HG02885 (cell line): Measurements from ENCODE around the gene ST3GAL4.

Experiments used
- ATAC-seq: cut with Tn5 transposase; IDR thresholded peaks from one replicate; pipeline ENCODE4 v1.9.1; 2021; ENCODE audit warnings: mild to moderate bottlenecking; ENCODE audit not compliant: unreplicated experiment, poor library complexity

The ST3GAL4 gene

DNA sequence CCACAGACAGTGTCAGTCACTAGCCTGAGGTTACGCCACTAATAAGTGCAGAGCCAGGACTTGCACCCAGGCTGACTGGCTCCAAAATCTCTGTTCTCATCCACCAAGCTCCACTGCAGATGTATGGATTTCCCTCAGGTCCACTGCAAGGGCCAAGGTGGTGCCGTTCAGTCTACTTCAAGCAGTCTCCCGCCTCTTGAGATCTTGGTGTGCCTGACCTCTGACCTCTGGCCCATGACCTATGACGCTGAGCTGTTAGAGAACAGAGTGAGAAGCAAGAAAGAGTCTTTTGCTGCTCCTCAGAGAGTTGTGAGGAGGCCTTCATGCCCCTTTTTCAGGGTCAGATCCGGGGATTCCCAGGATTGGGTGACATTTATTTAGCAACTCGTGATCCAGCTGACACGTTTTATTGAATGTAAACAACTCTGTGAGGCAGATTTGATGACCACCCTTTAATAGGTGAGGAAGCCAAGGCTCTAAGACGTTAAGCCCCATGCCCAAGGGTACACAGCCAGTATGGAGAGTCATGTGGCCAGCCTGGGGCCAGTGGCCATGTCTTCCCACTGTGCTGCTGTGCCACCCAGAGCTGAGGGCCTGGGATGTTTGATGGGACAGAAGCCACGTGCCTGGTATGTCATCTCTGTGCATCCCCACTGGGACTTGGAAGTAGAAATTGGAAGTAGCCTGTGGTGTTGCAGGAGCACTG lies 26.4 kb upstream of the ST3GAL4 start:
- ATAC-seq = no peak

DNA sequence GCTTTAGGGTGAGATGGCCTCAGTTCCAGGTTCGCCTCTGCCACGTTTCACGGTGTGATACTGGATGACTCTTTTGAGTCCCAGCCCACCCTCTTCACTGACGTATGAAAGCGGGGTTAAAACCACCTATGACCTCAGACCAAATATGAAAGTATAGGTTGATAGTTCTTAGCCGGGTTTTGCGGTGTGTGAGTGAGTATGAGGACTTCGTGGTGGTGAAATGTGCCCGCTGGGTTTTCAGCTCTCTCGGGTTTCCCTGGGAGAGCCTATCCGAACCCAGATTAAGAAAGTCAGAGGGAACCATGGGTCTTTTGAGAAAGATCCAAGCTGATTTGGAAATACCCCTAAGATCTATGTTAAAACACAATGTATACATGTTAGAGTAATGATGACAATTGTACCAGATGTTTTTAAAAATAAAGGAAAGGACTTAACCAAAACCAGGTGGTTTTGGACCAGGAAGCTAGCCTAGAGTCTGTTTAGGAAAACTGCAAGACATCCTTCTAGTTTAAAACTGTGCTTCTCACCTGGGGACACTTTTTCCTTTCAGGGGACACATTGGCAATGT lies 25.8 kb upstream of the ST3GAL4 start:
- peak; percentile 66 for ATAC-seq

DNA sequence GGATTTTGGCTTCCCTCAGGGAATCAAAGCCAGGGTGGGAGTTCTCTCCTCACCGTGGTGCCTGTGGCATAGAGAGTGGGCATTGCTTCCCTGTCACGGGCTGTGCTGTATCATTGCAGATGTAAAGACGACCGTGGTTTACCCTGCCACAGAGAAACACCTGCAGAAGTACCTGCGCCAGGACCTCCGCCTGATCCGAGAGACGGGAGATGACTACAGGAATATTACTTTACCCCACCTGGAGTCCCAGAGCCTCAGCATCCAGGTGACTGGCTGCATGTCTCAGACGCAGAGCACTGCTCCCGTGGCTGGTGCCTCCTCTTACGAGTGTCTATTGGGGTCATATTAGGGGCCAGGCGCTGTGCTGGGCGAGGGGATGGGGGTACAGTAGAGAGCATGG lies 24.2 kb upstream of the ST3GAL4 start:
- no peak for ATAC-seq

DNA sequence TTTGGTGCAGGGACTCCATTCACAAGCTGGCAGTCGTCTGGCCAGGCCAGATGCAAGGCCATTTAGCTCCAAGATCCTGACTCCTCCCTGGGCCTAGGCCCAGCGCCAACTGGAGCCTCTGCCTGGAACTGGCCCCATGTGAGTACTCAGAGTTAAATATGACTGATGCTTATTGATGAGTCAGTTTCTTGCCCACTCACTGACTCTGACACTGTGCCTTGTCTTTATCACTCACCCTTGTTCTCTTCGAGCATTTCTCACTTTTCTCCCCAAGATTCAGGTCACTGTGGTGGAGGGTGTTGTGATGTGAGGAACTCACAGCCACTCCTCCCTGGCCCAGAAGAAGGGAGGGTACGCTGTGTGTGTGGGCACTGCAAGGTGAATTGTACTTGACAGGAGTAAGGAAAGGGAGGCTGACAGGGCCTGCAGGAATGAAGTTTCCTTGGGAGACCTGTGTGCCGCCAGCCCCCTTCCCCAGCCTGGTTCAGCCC lies 23.2 kb upstream of the ST3GAL4 start:
- ATAC-seq = no peak

DNA sequence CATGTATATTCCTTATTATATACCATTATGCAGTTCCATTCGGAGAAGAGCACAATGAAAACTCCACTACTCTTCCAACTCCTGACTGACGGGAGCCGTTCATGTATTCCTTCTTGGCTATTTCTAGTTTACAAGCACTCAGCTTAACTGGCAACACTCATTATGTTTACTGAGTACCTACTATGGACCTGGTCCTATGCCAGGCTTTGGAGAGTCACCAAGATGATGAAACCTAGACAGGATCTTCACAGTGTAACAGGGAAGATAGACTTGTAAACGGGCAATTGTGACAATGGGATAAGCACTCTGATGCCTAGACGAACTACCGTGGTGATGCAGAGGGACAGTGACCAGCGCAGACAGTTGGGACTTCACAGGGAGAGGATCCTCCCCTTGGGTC lies 22.3 kb upstream of the ST3GAL4 start:
- ATAC-seq = no peak

DNA sequence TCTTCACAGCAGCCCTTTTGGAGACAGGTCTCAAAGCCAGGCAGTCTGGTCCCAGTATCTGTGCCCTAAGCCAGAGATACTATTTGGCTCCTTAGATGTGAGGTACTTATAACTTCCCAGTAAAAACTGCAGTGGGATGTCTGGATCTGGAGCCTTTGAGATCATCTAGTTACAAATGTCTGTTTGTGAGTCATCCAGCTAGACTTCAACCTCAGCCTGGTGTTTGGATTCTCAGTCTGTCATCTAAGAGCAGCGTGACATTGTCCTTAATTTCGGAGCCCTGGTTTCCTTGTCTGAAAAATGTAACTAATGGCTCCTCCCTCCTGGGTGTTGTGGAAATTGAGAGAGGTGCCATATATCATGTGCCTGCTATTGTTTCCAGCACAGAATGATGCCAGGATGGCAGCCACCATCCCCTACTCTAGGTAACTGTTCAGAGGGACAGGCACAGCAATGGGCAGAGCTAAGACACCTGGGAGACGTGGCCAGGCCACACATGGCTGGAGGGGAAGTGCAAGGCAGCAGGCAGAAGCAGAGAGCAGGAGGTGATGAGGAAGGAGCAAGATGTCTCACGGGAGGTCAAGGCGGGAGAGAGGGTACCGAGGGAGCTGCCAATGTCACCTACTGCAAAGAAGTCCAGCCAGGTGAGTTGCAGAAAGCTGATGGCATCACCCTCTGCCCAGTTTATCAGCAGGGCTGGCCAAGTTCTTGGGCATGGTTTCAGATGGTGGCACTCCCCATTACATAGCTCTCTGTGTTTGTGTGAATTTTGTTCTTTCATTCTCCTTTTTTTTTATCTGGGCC lies 20.6 kb upstream of the ST3GAL4 start:
- ATAC-seq = no peak

DNA sequence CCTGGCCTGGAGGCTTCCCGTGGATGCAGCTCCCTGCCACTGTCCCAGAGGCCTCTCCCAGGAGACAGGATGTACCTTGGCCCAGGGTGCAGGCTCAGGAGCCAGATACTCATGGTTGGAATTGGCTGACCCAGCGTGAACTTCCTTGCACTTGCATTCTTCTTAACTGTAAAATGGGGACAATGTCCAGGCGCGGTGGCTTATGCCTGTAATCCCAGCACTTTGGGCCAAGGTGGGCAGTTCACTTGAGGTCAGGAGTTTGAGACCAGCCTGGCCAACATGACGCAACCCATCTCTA lies 20.1 kb upstream of the ST3GAL4 start:
- no peak for ATAC-seq

DNA sequence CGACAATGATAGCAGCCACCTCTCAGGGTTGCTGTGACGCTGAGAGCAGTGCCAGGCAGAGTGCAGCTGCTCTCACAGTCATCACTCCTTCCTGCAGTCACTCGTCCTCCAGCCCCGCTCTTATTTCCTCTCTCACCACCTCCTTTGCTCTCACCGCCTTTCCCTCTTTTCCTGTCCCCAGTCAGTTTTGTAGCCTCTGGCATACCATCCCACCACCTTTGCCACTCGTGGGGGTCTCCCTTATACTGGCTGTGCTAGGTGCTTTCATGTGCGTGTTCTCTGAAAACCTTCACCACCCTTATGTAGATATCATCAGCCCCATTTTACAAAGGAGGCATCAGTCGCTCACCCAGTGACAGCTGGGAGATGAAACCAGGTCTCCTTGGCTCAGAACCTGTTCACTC lies 19.3 kb upstream of the ST3GAL4 start:
- no peak for ATAC-seq

DNA sequence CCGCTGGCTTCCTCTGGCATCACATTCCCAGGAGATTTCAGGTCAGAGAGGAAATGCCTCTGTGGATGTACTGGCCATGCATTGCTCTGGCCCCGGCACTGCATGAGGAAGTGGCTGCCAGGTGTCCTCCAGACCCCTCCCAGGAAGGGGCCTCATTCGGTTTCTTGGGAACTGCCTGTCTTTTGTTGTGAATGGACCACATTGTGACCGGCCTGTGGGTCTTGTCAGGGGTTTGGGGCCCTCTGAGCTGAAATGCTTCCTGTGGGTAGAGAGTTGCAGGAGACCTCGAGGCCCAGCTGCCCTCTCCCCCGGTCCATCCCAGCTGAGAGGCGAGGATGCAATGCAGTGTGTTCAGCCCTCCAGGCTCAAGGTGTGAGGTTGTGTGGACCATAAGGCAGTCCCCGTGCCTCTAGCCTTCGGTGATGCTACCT lies 18.8 kb upstream of the ST3GAL4 start:
- ATAC-seq = no peak

DNA sequence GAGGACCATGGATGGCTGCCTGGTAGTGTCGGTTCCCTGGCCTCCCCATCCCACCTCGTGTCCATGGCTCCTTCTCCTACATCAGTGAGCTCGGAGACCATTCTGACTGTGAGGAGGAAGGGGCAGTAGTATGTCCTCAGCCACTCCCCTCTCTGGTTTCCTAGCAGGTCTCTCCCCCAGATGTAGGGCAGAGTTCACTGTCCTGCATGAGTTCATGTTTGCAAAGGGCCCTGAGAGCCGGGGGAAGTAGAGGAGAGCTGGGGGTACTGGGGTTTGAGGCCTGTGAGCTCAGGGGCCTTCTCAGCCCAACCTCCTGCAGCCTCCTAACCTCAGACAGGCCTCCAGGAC lies 18.4 kb upstream of the ST3GAL4 start:
- ATAC-seq = no peak

DNA sequence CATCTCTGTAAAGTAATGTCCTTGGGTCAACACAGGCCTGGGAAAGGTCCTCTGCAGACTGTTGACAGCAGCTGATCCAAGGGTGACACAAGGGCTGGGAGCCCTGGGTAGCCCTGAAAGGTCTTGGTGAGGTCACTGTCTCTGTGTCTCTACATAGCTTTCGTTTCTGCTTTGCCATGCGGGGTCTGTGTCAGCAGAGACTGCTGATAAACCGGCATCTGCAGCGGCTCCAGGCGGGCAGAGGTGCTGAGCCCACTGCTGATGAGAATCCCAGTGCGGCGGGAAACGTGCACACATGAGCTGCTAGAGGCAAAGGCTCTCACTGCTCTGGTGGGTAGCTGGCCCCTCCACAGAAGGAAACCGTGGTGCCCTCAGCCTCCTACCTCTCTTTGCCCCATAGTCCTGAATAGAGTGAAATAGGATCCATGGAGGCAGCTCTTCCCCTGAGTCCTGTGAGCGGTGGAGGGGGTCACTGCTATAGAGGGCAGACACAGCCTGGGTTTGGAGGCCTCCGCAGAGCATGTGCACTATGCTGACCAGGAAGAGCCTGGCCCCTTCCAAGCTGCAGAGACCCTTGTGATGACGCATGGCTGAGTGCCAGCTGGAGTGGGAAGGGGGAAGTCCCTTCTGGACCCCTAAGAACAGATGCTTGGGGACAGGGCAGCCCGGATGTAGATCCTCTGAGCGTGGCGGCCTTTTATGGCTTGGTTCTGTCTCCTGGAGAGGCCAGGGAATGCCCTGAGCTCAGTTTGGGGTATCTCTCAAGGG lies 17.8 kb upstream of the ST3GAL4 start:
- ATAC-seq = no peak

DNA sequence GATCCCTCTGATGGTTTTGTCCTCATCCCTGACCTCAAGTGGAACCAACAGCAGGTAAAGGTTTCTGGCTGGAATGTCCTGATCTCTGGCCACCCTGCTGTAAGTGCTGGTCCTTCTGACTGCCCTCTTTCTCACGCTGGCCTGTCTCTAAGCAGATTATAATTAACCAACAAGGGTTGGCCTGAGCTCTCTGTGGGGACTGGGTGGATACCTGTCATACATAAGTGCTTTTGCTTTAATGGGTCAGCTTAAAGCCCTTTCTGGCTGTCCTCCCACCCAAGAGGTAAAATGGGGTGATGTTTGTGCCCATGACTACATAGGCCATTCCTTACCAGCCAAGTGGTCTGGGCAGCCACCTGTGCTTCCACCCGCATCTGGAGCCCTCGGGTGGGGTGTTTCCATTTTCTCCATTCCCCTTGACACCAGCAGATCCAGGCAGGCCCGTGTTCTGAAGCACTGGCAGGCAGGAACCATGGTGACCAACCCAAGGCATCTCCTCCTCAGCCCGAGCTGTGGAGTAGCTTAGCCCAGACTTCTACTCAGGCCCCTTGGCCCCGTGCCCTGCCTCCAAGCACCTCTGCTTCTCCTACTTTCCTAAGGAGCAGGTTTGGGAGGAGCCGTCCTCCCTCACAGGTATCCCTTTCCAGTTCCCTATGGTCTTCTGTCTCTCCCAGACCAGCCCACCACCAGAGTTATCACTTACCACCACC lies 17.0 kb upstream of the ST3GAL4 start:
- no peak for ATAC-seq

DNA sequence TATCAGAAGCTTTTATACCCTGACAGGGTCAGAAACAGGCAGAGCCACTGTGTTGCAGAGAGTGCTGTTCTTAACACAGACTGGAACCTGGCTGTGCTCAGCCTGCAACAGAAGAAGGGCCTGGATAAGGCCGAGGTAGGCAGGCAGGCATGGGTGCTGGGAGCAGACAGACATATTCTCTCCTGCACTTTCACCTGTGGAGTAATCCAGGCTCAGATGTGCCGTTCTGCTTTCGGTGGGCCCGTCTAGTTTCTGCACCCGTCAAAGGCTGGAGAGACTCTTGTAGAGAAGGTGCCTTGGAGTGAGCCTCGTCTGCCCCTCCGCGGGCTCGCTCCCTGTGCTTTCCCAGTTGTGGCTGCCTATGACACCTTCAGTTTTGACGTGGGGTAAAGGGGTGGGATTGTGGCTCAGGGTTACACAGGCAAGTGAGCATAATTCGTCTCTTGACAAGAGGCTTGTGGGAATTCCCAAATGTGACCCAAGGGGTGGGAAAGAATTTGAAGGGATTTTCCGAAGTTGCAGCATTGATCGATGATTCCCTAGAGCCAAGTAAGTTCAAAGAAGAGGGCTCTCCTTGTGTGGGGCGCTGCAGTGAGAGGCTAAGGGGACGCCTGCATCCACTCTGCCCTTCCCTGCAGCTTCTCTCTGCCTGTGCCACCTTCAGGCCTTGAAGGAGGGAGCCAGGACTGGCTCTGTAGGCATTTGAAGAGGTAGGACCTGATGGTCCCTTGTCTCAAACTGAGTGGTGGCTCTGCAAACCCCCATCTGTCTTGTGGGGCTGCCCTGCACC lies 16.2 kb upstream of the ST3GAL4 start:
- ATAC-seq = no peak

DNA sequence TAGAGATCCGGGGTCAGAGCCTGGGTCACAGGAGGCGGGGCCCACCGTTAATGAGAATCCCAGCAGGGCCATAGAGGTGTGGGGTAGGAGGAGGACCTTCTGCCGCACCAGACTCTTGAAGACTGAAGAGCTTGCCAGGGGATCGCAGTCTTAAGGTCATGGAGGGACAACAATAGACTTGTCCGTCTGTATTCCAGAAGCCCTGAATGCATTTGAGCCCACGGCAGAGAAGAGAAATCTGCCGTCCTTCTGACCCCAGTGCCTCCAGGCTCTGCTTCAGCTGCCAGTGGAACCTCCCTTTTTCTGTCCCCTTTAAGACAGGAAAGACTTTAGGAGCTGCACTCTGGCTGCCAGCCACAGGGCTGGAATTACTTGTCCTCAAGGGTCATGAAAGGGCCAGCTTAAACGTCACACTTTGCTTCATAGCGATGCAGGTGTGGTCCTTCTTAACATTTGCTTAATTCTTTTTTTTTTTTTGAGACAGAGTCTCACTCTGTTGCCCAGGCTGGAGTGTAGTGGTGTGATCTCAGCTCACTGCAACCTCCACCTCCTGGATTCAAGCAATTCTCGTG lies 15.5 kb upstream of the ST3GAL4 start:
- no peak for ATAC-seq

DNA sequence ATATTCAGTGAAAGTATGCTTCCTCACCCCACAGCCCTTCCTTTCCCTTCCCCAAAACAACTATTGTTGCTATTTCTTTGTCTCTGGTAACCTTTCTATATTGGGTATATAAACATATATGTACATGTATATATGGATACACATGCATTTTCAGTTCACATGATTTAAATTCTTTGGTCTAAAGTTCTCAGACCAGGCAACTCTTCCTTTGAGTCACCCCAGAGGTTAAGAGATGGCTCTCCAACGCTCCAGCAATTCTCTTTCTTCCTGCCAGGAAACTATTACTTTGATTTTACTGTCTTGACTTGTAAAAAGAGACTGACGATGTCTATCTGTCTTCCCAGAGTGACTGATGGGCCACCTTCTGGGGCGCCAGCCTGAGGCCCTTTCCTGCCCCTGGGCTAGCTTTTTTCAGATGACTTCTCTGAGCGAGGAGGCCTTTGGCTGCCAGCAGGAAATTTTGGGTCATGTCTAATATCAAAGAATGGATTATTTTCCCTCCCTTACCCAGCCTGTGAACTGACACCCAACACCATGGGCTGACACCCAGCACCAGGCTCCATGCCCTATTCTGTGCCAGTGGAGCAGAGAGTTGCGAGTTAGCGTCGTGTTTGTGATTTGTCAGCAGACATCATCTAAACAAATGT lies 14.4 kb upstream of the ST3GAL4 start:
- ATAC-seq = no peak

DNA sequence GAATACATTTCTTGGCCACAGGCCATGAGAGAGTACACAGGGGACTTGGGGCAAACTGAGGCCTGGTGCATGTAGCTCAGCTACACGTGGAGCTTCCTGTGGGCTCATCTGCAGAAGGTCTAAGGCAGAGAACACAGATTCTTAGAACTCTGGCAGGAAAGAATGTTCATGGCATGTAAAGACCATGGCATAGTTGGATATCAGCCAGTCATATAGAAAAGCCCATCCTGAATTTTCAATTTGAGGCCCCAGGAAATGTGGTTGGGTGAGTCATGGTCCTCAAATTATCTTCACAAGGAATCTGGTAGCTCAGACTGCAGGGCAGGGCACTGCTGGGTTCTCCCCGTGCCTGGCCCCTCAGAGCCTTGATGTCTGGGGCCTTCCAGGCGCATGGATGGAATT lies 13.7 kb upstream of the ST3GAL4 start:
- no peak for ATAC-seq

DNA sequence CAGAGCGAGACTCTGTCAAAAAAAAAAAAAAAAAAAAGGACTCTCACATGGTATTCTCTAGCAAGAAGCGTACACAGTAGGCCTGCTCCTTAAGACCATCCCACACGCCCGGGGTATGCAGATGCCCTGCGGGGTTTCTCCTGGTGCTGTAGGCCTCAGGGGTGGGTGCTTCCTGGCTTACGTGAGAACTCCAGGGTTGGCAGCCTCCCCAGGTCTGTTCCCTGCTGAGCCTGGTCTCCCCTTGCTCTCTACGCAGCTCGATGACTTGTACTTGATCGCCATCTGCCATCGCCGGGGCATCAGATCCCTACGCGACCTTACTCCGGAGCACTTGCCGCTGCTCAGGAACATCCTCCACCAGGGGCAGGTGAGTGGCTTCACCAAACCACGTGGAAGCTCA lies 12.4 kb upstream of the ST3GAL4 start:
- ATAC-seq = no peak

DNA sequence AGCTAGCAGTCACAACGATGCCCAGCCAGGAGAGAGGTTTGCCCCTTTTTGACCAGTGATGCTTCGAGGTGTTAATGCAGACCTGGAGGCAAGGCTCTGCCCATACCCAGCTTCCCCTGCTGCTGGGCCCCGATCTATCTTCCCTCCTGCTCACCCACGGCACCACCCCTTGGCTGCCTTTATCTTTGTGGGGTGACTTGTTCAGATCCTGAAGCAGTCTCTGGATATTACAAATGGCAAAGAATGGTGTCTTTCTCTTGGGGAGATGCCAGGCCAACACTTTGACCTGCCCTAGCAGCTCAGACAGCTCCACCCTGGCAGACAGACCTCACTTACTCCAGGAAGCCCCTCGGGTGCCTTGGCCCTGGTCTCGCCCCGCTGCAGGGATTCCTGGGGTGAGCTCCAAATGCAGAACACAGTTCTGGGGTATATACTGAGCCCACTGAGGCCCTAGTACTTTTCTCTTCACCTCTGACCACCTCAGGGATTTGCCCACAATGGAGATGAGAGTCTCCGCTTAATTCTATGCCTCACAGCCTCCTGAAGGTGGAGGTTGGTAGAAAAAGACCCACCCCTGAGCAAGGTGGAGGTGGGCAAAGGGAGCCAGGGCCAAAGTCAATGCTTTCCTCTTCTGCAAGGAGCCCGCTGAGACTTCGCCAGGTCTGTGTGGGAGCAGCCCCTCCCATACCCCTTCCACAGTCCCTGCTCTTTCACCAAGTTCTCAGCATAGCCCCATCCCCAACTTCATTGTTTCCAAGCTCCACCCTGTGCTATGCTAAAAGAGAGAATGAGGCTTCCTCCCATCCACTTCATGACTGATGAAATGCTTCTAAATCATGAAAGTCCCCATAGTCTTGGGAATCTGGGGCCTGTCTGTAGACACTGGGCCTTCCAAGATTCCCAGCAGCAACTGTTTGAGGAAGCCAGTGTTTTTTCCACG lies 11.1 kb upstream of the ST3GAL4 start:
- ATAC-seq = no peak
